Nephron (organoid): ENCODE data around the gene DENND1A.
"Not testable (repeated sequence)": the region's sequence is repeated elsewhere in the genome, so short reads cannot be mapped to it uniquely, and the experiment has no call there.

Experiments used
- H3K27ac Mint-ChIP-seq, 3 experiments: 2 replicates each; pipeline ENCODE4 v1.8.0; 2020; ENCODE audit warnings: mixed read lengths in 3 of 3, mild to moderate bottlenecking in 2 of 3, moderate library complexity in 1 of 3
- H3K27me3 Mint-ChIP-seq: 2 replicates; pipeline ENCODE4 v1.8.0; 2021; ENCODE audit warnings: low read depth, mild to moderate bottlenecking, moderate library complexity, mixed read lengths
- H3K36me3 Mint-ChIP-seq: 2 replicates; pipeline ENCODE4 v1.8.0; 2020; ENCODE audit warnings: low read depth, mixed read lengths
- H3K4me1 Mint-ChIP-seq: 2 replicates; pipeline ENCODE4 v1.8.0; 2020; ENCODE audit warnings: mixed read lengths
- H3K4me3 Mint-ChIP-seq, 3 experiments: 2 replicates each; pipeline ENCODE4 v1.8.0; 2020; ENCODE audit warnings: mild to moderate bottlenecking in 3 of 3, mixed read lengths in 3 of 3, moderate library complexity in 2 of 3
- H3K9me3 Mint-ChIP-seq: 2 replicates; pipeline ENCODE4 v1.8.0; 2020; ENCODE audit warnings: mixed read lengths
- CTCF ChIP-seq, 3 experiments: fragments of 200-600 bp; sonication (generic); IDR thresholded peaks; one replicate each; pipeline ENCODE4 v1.5.0; 2021; ENCODE audit warnings: antibody characterized with exemption in 3 of 3; ENCODE audit not compliant: unreplicated experiment in 3 of 3

The DENND1A gene

GRCh38 chr9:123911024-123911423, 18.9 kb downstream of the DENND1A start:
- Mint-ChIP-seq H3K4me3 (no peak overlapping the region), H3K4me1 (no peaks in the 10 kb centered on the region), H3K9me3 (peaks cover 22% of the 10 kb centered on the region), H3K27ac (no peak overlapping the region), H3K27me3 (no peaks in the 10 kb centered on the region), H3K36me3 (peaks cover 41% of the 10 kb centered on the region)
- no peak for TF ChIP-seq CTCF (IDR thresholded peaks at IDR 0.05; ENCODE audit: unreplicated experiment in 3 of 3)

GRCh38 chr9:123909192-123909591, 20.7 kb downstream of the DENND1A start:
- Mint-ChIP-seq H3K36me3 (peaks cover 39% of the 10 kb centered on the region), H3K9me3 (peaks cover 26% of the 10 kb centered on the region)
- H3K4me3 Mint-ChIP-seq, H3K27ac Mint-ChIP-seq, H3K4me1 Mint-ChIP-seq, H3K27me3 Mint-ChIP-seq: not testable (repeated sequence)

- H3K36me3 Mint-ChIP-seq: peaks cover 35% of the 10 kb centered on the region
- peaks cover 24% of the 10 kb centered on the region for H3K9me3 Mint-ChIP-seq
- not testable (repeated sequence) for H3K27ac Mint-ChIP-seq
Measured at GRCh38 chr9:123903550-123903949, 26.4 kb downstream of the DENND1A start.

GRCh38 chr9:123894822-123895221, 35.1 kb downstream of the DENND1A start:
- H3K4me1 Mint-ChIP-seq: peaks cover 9% of the 10 kb centered on the region
- H3K36me3 Mint-ChIP-seq: peaks cover 5% of the 10 kb centered on the region
- TF ChIP-seq CTCF (IDR thresholded peaks at IDR 0.05; ENCODE audit: unreplicated experiment in 3 of 3): no peak
- peaks cover 2% of the 10 kb centered on the region for H3K9me3 Mint-ChIP-seq
- no peak overlapping the region for H3K27ac Mint-ChIP-seq
- H3K27me3 Mint-ChIP-seq: no peaks in the 10 kb centered on the region
- no peak overlapping the region for H3K4me3 Mint-ChIP-seq

More at GRCh38 chr9:123903550-123903949, 26.4 kb downstream of the DENND1A start:
- H3K4me3 Mint-ChIP-seq, H3K27me3 Mint-ChIP-seq, H3K4me1 Mint-ChIP-seq: not testable (repeated sequence)

GRCh38 chr9:123893831-123894460, 36.0 kb downstream of the DENND1A start:
- H3K4me3 Mint-ChIP-seq: no peak overlapping the region
- no peaks in the 10 kb centered on the region for H3K27me3 Mint-ChIP-seq
- H3K27ac Mint-ChIP-seq: no peak overlapping the region
- H3K9me3 Mint-ChIP-seq: peaks cover 2% of the 10 kb centered on the region
- TF ChIP-seq CTCF (IDR thresholded peaks at IDR 0.05; ENCODE audit: unreplicated experiment in 3 of 3): no peak
- H3K4me1 Mint-ChIP-seq: peaks cover 9% of the 10 kb centered on the region
- H3K36me3 Mint-ChIP-seq: peaks cover 9% of the 10 kb centered on the region

GRCh38 chr9:123893115-123893514, 36.8 kb downstream of the DENND1A start:
- Mint-ChIP-seq H3K9me3 (peaks cover 7% of the 10 kb centered on the region), H3K27me3 (no peaks in the 10 kb centered on the region)

More at GRCh38 chr9:123893115-123893514, 36.8 kb downstream of the DENND1A start:
- H3K4me3 Mint-ChIP-seq: no peak overlapping the region
- H3K4me1 Mint-ChIP-seq: peaks cover 9% of the 10 kb centered on the region
- no peak overlapping the region for H3K27ac Mint-ChIP-seq
- no peak for TF ChIP-seq CTCF (IDR thresholded peaks at IDR 0.05; ENCODE audit: unreplicated experiment in 3 of 3)
- peaks cover 15% of the 10 kb centered on the region for H3K36me3 Mint-ChIP-seq
